Measurements from ENCODE around the gene CRIP1. TPM values are rescaled to one million over a fixed set of nuclear protein-coding genes. Genes with fewer than 3 reads are reported as not detected.

The CRIP1 gene
- total RNA-seq = 10 to 100 TPM in 3 of 4 donors, 1 to 10 TPM in 1; 4.9 to 24.3 (median 15.4) TPM
- polyA plus RNA-seq = 100 to 1,000 TPM; 168 to 403 (median 199) TPM

- H3K4me1 ChIP-seq = peaks cover 0 to 86% (median 80%) of the 10 kb centered on the region in 4 donors
- intact Hi-C loops (cut with DNase I) = no loop called here
Observed at GRCh38 chr14:105486163-105486973, at the start of gene CRIP1. Gene CRIP1 (plus strand): TSS chr14:105486886. CDS start chr14:105487260, 374 bp downstream.

GRCh38 chr14:105436891-105437722, 49.6 kb upstream of the CRIP1 start:
- Histone ChIP-seq H3K27me3 (no peaks in the 10 kb centered on the region), H3K27ac (no peak overlapping the region), H3K4me3 (no peak overlapping the region), H3K36me3 (peaks cover 0 to 12% (median 4%) of the 10 kb centered on the region in 4 donors), H3K9me3 (no peaks in the 10 kb centered on the region), H3K4me1 (peaks cover 0 to 8% (median 3%) of the 10 kb centered on the region in 4 donors)
- 58 to 79% methylated on average over 31 of the region's 31 CpGs for WGBS, 2 donors
- no peak for TF ChIP-seq CTCF (IDR thresholded peaks at IDR 0.05)
- no peak for TF ChIP-seq EP300 (IDR thresholded peaks at IDR 0.05)
- no peak for TF ChIP-seq POLR2A (IDR thresholded peaks at IDR 0.05)
- TF ChIP-seq POLR2AphosphoS5 (IDR thresholded peaks at IDR 0.05) = no peak
- intact Hi-C loops (cut with DNase I) = loop anchor here (5.0 kb wide), 1 partner anchor 60 kb away; no protein-coding TSS in a partner anchor
- no peak for DNase-seq

More at GRCh38 chr14:105486163-105486973, at the start of gene CRIP1:
- Histone ChIP-seq H3K36me3 (no peaks in the 10 kb centered on the region), H3K27me3 (peaks cover 3 to 32% (median 27%) of the 10 kb centered on the region in 3 donors), H3K27ac (peak within 1 kb of the TSS; percentile 91 to 99 (median 95)), H3K4me3 (peak within 1 kb of the TSS; percentile 27 to 55 (median 44)), H3K9me3 (no peaks in the 10 kb centered on the region)
- DNase-seq = no peak
- 3 to 10% methylated on average over 56 of the region's 56 CpGs for WGBS, 2 donors
- no peak for TF ChIP-seq CTCF (IDR thresholded peaks at IDR 0.05)
- TF ChIP-seq POLR2A (IDR thresholded peaks at IDR 0.05) = no peak
- no peak for TF ChIP-seq EP300 (IDR thresholded peaks at IDR 0.05)
- no peak for TF ChIP-seq POLR2AphosphoS5 (IDR thresholded peaks at IDR 0.05)

- Histone ChIP-seq H3K9me3 (no peaks in the 10 kb centered on the region), H3K4me1 (peaks cover 0 to 8% (median 3%) of the 10 kb centered on the region in 4 donors), H3K4me3 (no peak overlapping the region), H3K27ac (no peak overlapping the region), H3K27me3 (no peaks in the 10 kb centered on the region), H3K36me3 (peaks cover 0 to 19% (median 4%) of the 10 kb centered on the region in 4 donors)
- no peak for DNase-seq
- 95 to 96% methylated on average over 18 of the region's 18 CpGs for WGBS, 2 donors
- intact Hi-C loops (cut with DNase I) = loop anchor here (5.0 kb wide), 1 partner anchor 61 kb away; no protein-coding TSS in a partner anchor
- no peak for TF ChIP-seq EP300 (IDR thresholded peaks at IDR 0.05)
- no peak for TF ChIP-seq POLR2A (IDR thresholded peaks at IDR 0.05)
- TF ChIP-seq POLR2AphosphoS5 (IDR thresholded peaks at IDR 0.05) = no peak
Observed at GRCh38 chr14:105437723-105438500, 48.8 kb upstream of the CRIP1 start.

- H3K27ac ChIP-seq = no peak overlapping the region
- TF ChIP-seq EP300 (IDR thresholded peaks at IDR 0.05) = no peak
- no peak for TF ChIP-seq POLR2A (IDR thresholded peaks at IDR 0.05)
- TF ChIP-seq CTCF (IDR thresholded peaks at IDR 0.05) = no peak
- no peak for TF ChIP-seq POLR2AphosphoS5 (IDR thresholded peaks at IDR 0.05)
- H3K9me3 ChIP-seq = no peaks in the 10 kb centered on the region
- no peak overlapping the region for H3K4me3 ChIP-seq
- no peaks in the 10 kb centered on the region for H3K27me3 ChIP-seq
- peaks cover 0 to 25% (median 4%) of the 10 kb centered on the region in 4 donors for H3K36me3 ChIP-seq
- no peak for DNase-seq
- peaks cover 0 to 8% (median 3%) of the 10 kb centered on the region in 4 donors for H3K4me1 ChIP-seq
- intact Hi-C loops (cut with DNase I) = loop anchor here (5.0 kb wide), 1 partner anchor 62 kb away; no protein-coding TSS in a partner anchor
- 93 to 95% methylated on average over 11 of the region's 11 CpGs for WGBS, 2 donors
Observed at GRCh38 chr14:105439179-105439578, 47.5 kb upstream of the CRIP1 start.

Data from sigmoid colon (tissue), 7 donors.